Measurements from ENCODE around the gene CNN2.
A peak's percentile ranks its signal among the peaks of the same experiment; 100 is the strongest.

Gene CNN2

GRCh38 chr19:991174-991931 lies 35.1 kb upstream of the CNN2 start:
- no peak for DNase-seq (ENCODE audit: insufficient read length, low spot score)
- no peak for FAIRE-seq
- no peak for TF ChIP-seq POLR2A (IDR thresholded peaks at IDR 0.05; ENCODE audit: low read depth, low read length)

DNA sequence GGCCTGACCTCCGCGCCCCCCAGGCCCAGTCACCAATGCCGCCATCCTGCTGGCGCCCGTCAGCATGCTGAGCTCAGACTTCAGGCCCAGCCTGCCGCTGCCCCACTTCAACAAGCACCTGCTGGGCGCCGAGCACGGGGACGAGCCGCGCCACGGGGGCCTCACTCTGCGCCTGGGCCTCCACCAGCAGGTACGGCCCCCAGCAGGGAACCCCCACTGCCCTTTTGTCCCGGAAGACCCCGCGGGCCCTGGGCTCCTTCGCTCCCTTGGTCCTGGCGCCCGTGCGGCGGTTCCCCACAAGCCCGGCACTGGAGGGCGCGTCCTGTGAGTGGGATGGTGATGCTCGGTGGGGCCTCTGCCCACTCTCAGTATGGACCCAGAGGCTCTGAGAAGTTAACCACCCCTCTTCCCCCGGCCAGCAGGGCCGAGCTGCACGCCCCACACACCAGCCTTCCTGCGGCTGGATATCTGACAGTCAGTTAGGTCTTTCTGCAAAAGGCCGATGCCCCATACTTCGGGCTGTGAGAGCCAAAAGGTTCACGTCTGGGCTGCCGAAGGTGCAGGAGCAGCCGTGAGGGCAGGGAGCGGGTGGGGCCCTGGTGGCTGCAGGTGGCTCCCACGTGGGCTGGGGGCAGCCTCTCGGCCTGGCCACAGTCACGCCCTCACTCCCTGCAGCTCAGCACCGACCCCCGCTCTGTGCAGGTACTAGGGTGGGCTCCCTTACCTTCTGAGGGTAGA lies 34.3 kb upstream of the CNN2 start:
- TF ChIP-seq POLR2A (IDR thresholded peaks at IDR 0.05; ENCODE audit: low read depth, low read length): no peak
- FAIRE-seq: no peak
- DNase-seq (ENCODE audit: insufficient read length, low spot score): no peak

DNA sequence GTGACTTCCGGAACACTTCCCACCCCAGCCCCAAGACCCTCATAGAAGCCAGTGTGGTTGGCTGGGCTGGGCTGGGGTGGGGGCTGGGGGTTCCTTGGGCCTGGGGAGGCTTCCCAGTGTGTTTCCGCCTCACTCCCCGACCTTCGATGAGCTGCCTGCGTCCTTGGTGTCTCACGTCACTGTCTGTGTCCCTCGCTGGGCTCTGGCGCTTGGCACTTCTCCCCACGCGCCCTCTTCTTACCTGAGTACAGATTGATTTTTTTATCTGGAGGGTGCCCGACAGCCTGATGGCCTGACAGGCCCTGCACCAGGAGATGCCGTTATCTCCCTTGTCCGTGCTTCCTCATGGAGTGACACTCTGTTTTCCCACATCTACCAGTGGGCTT lies 33.7 kb upstream of the CNN2 start:
- DNase-seq (ENCODE audit: insufficient read length, low spot score) (no peak), FAIRE-seq (no peak)
- TF ChIP-seq POLR2A (IDR thresholded peaks at IDR 0.05; ENCODE audit: low read depth, low read length): no peak

- no peak for TF ChIP-seq POLR2A (IDR thresholded peaks at IDR 0.05; ENCODE audit: low read depth, low read length)
- FAIRE-seq (no peak), DNase-seq (ENCODE audit: insufficient read length, low spot score) (no peak)
These were observed 33.0 kb upstream of the CNN2 start for GRCh38 chr19:993361-993830.

DNA sequence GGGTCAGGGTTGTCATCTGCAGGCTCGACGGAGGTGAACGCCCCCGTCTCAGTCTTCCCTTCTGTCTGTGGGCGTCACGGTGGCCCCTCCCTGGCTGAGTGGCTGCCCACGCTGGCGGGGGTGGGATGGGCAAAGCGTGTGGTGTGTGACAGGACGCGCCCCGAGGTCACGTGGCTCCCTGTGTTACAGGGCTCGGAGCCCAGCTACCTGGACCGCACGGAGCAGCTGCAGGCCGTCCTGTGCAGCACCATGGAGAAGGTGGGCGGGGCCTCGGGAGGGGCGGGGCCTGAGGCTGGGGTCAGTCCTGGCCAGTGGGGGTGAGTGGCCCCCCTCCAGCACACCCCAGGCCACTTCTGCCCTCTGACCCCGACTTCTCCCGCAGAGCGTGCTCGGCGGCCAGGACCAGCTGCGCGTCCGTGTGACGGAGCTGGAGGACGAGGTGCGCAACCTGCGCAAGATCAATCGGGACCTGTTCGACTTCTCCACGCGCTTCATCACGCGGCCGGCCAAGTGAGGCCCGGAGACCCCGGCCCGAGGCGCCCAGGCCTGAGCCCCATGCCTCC lies 32.5 kb upstream of the CNN2 start:
- DNase-seq (ENCODE audit: insufficient read length, low spot score) (no peak), FAIRE-seq (no peak)
- TF ChIP-seq POLR2A (IDR thresholded peaks at IDR 0.05; ENCODE audit: low read depth, low read length): no peak

DNA sequence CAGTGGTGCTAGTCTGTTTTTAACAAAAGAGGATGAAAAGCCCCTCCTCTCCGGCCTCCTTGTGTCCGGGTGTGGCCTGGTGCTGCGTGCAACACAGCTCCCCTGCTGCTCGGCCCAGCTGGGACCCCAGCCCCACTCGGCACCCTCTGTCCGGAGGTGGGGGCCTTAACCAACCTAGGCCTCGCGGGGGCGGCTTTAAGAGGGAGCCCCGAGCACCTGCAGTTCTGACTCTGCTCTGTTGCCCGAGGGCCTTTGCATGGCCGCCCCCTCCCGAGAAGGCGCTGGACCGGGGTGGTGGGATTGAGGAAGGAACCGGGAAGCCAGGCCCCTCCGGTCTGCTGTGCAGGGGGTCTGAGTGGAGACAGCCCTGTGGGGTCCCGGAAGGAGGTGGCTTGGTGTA lies 31.9 kb upstream of the CNN2 start:
- no peak for TF ChIP-seq POLR2A (IDR thresholded peaks at IDR 0.05; ENCODE audit: low read depth, low read length)
- FAIRE-seq: no peak
- no peak for DNase-seq (ENCODE audit: insufficient read length, low spot score)

GRCh38 chr19:995051-995827 lies 31.2 kb upstream of the CNN2 start:
- TF ChIP-seq POLR2A (IDR thresholded peaks at IDR 0.05; ENCODE audit: low read depth, low read length): no peak
- FAIRE-seq: no peak
- DNase-seq (ENCODE audit: insufficient read length, low spot score): no peak

- TF ChIP-seq POLR2A (IDR thresholded peaks at IDR 0.05; ENCODE audit: low read depth, low read length): no peak
- no peak for FAIRE-seq
These were observed 30.2 kb upstream of the CNN2 start for GRCh38 chr19:996051-996838.

DNA sequence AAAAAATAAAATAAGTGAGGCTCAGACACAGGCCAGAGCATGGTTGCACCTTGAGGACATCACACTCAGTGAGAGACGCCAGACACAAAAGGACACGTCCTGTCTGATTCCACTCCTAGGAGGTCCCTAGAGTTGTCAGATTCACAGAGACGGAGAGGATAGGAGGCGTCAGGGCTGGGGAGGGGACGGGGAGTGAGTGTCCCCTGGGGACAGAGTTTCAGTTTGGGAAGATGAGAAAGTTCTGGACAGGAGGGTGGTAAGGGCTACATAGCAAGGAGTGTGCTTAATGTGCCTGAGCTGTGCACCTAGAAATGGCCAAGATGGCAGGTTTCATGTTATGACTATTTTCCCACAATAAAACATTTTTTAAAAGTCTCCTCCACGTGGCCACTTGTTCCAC lies 28.3 kb upstream of the CNN2 start:
- FAIRE-seq: no peak
- no peak for TF ChIP-seq POLR2A (IDR thresholded peaks at IDR 0.05; ENCODE audit: low read depth, low read length)
- DNase-seq (ENCODE audit: insufficient read length, low spot score): no peak

More at GRCh38 chr19:996051-996838, 30.2 kb upstream of the CNN2 start:
- no peak for DNase-seq (ENCODE audit: insufficient read length, low spot score)

DNA sequence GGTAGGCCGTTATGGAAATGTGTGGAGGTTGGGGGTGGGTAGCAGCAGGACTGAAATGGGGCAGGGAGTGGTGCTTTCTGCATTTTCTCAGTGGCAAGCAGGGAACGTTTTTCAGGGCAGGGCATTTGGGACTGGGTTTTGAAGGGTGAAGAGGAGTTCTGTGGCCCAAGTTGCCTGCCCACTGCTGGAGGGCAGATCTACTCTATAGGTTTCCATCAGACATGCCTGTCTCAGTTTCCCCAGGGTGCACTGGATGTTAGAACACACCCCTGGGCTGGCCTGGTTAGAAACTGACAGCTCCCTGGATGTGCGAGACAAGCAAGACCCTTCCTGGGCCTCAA lies 27.1 kb upstream of the CNN2 start:
- TF ChIP-seq POLR2A (IDR thresholded peaks at IDR 0.05; ENCODE audit: low read depth, low read length): no peak
- FAIRE-seq (no peak), DNase-seq (ENCODE audit: insufficient read length, low spot score) (no peak)

DNA sequence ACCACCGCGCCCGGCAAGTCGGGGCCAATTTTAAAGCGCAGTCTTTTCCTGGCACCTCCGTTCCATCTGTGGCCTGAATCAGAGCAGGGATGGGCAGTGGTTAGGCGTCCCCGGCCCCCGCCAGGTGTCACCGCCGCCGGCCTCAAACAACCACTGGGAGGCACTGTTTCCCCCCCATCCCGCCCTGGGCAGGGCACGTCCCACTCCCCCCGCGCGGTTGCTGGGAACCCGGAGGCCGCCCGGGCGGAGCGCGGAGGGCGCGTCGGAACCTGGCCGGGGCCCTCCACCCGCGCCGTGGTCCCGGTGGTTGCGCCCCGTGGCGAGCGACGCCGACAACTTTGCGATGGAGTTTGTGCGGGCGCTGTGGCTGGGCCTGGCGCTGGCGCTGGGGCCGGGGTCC lies 26.3 kb upstream of the CNN2 start, which contains the start of gene GRIN3B:
GRIN3B (plus strand) TSS at position 325 of the 400 bp plus-strand sequence; CDS start at position 344, 19 bp downstream.
- TF ChIP-seq POLR2A (IDR thresholded peaks at IDR 0.05; ENCODE audit: low read depth, low read length): no peak
- DNase-seq (ENCODE audit: insufficient read length, low spot score) (peak; percentile 58), FAIRE-seq (no peak)

DNA sequence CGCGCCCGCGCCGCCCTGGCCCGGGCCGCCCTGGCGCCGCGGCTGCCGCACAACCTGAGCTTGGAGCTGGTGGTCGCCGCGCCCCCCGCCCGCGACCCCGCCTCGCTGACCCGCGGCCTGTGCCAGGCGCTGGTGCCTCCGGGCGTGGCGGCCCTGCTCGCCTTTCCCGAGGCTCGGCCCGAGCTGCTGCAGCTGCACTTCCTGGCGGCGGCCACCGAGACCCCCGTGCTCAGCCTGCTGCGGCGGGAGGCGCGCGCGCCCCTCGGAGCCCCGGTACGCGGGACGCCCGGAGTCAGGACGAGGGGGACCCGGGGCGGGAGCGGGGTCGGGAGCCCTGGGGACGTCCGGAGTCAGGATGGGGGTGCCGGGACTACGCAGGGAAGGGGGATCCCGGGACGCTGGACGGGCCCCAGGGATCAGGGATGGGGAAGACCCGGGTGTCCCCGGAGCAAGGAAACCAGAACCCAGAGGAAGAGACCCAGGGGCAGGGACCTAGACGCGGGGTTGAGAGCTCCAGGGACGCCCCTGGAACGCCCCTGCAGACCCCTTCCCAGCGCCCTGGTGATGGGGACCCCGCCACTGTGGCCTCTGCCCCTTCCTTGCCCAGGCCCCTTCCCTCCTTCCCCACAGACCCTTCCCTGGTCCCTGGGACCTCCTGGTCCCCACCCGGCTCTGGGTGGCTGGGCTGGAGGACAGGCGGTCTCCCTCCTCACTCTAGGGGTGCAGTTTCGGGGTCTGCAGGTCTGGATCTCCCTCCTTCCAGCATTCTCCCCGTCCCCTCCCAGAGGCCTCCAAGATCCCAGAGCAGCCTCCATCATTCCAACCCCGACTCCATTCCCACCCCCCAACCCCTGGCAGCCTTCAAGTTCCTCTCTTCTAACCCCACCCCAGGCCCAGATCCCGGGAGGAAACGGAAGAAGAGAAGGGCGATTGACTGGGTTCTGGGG lies 25.5 kb upstream of the CNN2 start:
- DNase-seq (ENCODE audit: insufficient read length, low spot score) (no peak), FAIRE-seq (no peak)
- TF ChIP-seq POLR2A (IDR thresholded peaks at IDR 0.05; ENCODE audit: low read depth, low read length): no peak
